HG02798 (cell line): Measurements from ENCODE around the gene PCDHGB6.
"Not testable (repeated sequence)": the region's sequence is repeated elsewhere in the genome, so short reads cannot be mapped to it uniquely, and the experiment has no call there.

Experiments
- ATAC-seq: cut with Tn5 transposase; IDR thresholded peaks from one replicate; pipeline ENCODE4 v1.9.1; 2021; ENCODE audit warnings: mild to moderate bottlenecking; ENCODE audit not compliant: unreplicated experiment, poor library complexity

PCDHGB6 gene

GRCh38 chr5:141387557-141388311 is 20.1 kb upstream of the PCDHGB6 start, which contains the start of gene PCDHGB4:
TSS of gene PCDHGB4 (plus strand) at chr5:141387698. CDS start at chr5:141387885, 187 bp downstream.
- ATAC-seq = peak; percentile 88

- ATAC-seq = no peak
Observed at GRCh38 chr5:141388661-141389060, 19.2 kb upstream of the PCDHGB6 start.

GRCh38 chr5:141389153-141390042 is 18.4 kb upstream of the PCDHGB6 start:
- no peak for ATAC-seq

- ATAC-seq = no peak
Observed at GRCh38 chr5:141392429-141393198, 15.2 kb upstream of the PCDHGB6 start, which contains the start of gene PCDHGA8. TSS of gene PCDHGA8 (plus strand) at chr5:141392633. CDS start at chr5:141392814, 181 bp downstream.

GRCh38 chr5:141393267-141393666 is 14.6 kb upstream of the PCDHGB6 start:
- no peak for ATAC-seq

- not testable (repeated sequence) for ATAC-seq
Observed at GRCh38 chr5:141394401-141395187, 13.2 kb upstream of the PCDHGB6 start.

- ATAC-seq = peak; percentile 96
Observed at GRCh38 chr5:141397756-141398551, 9.9 kb upstream of the PCDHGB6 start, which contains the start of gene PCDHGB5. TSS of gene PCDHGB5 (plus strand) at chr5:141397947. CDS start at chr5:141398128, 181 bp downstream.

- ATAC-seq = no peak
Observed at GRCh38 chr5:141398608-141399007, 9.2 kb upstream of the PCDHGB6 start.

GRCh38 chr5:141399555-141400258 is 8.1 kb upstream of the PCDHGB6 start:
- ATAC-seq = no peak

- no peak for ATAC-seq
Observed at GRCh38 chr5:141402553-141403243, 5.1 kb upstream of the PCDHGB6 start, which contains the start of gene PCDHGA9. TSS of gene PCDHGA9 (plus strand) at chr5:141402778. CDS start at chr5:141402953, 175 bp downstream.

GRCh38 chr5:141403387-141403786 is 4.4 kb upstream of the PCDHGB6 start:
- no peak for ATAC-seq

- ATAC-seq = no peak
Observed at GRCh38 chr5:141409598-141410306, 1.9 kb downstream of the PCDHGB6 start.

GRCh38 chr5:141411575-141411974 is 3.8 kb downstream of the PCDHGB6 start:
- no peak for ATAC-seq

GRCh38 chr5:141412854-141413539 is 5.2 kb downstream of the PCDHGB6 start, which contains the start of gene PCDHGA10:
TSS of gene PCDHGA10 (plus strand) at chr5:141412987. CDS start at chr5:141413176, 189 bp downstream.
- peak; percentile 69 for ATAC-seq

- no peak for ATAC-seq
Observed at GRCh38 chr5:141413540-141414069, 5.8 kb downstream of the PCDHGB6 start.
